Breast epithelium (tissue), 4 donors: Measurements from ENCODE around the gene NR3C1. TPM values are rescaled to one million over a fixed set of nuclear protein-coding genes. Genes with fewer than 3 reads are reported as not detected.

ENCODE experiments used
- DNase-seq, 2 donors: peaks; one replicate each; pipeline ENCODE4 v3.0.0-alpha.2; 2019; ENCODE audit warnings: low spot score in 2 of 2
- H3K27ac ChIP-seq, 2 donors: fragments of 200-600 bp; sonication (generic) in 1 of 2; one replicate each; pipeline ENCODE4 v1.5.1; 2016 to 2019; ENCODE audit warnings: mild to moderate bottlenecking in 1 of 2
- H3K27me3 ChIP-seq, 2 donors: fragments of 200-600 bp; sonication (generic) in 1 of 2; one replicate each; pipeline versions ENCODE4 v1.5.1 to v1.6.0; 2017 to 2019; ENCODE audit warnings: control low read depth in 1 of 2, mild to moderate bottlenecking in 1 of 2
- H3K36me3 ChIP-seq: fragments of 200-600 bp; one replicate; pipeline ENCODE4 v1.5.1; 2019
- H3K4me1 ChIP-seq, 2 donors: fragments of 200-600 bp; sonication (generic); one replicate each; pipeline ENCODE4 v1.5.1; 2016 to 2019; ENCODE audit warnings: control low read depth in 1 of 2
- H3K4me3 ChIP-seq, 3 donors: fragments of 200-600 bp; sonication (generic); 1 replicate in 2 of 3; 2 replicates in 1 of 3; pipeline ENCODE4 v1.5.1; 2016 to 2019; ENCODE audit warnings: mild to moderate bottlenecking in 3 of 3, moderate library complexity in 2 of 3
- H3K9me3 ChIP-seq, 2 donors: fragments of 200-600 bp; sonication (generic) in 1 of 2; one replicate each; pipeline ENCODE4 v1.5.1; 2016 to 2019; ENCODE audit warnings: control low read depth in 1 of 2
- CTCF ChIP-seq, 3 donors: fragments of 450-650 bp; IDR thresholded peaks; one replicate each; pipeline ENCODE4 v1.5.1; 2016 to 2017; ENCODE audit warnings: antibody characterized with exemption in 3 of 3, mild to moderate bottlenecking in 3 of 3, moderate library complexity in 3 of 3
- POLR2A ChIP-seq: fragments of 450-650 bp; IDR thresholded peaks from one replicate; pipeline ENCODE4 v1.6.1; 2016; ENCODE audit warnings: antibody characterized with exemption, mild to moderate bottlenecking, moderate library complexity
- POLR2AphosphoS5 ChIP-seq, 3 donors: sonication (generic); formaldehyde crosslinking; IDR thresholded peaks; one replicate each; pipeline ENCODE4 v1.6.1; 2017; ENCODE audit warnings: antibody characterized with exemption in 3 of 3
- intact Hi-C: fragments of 100-400 bp; cut with DNase I; formaldehyde crosslinking; loops from one replicate; pipeline ENCODE4 v1.15.1; 2023; ENCODE audit warnings: low total_unique reads
- total RNA-seq, 3 donors: library from RNA; depleted of rRNA; stranded (reverse); fragments of >200 nt; gene quantifications; one replicate each; pipeline ENCODE4 v1.1.0, GENCODE V29; 2016

NR3C1 gene
- total RNA-seq, 3 donors from 2014 or later = 51.1 to 122 (median 69.7) TPM

DNA sequence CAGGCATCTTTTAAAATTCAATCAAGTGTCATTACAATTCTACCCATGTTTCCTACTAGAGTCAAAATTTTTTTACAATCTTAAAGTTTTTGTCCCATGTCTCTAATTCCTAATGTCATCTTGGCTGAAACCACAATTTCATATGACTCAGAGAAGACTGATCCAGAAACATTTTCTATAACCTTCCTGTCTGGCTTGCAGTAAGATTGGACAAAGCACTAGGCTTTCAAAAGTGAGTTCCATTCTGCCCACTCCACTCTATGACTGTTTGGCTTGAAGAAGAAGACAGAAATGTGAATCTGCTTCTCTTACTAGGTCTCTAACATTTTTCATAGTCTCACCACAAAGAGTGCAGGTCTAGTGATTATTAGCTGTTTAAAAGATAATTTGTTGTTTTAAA, 88.8 kb downstream of the NR3C1 start:
- intact Hi-C loops = no loop called here

GRCh38 chr5:143314099-143314498, 89.4 kb downstream of the NR3C1 start:
- H3K4me1 ChIP-seq = peaks cover 0 to 8% of the 10 kb centered on the region in 2 donors
- no peak for DNase-seq
- H3K4me3 ChIP-seq = no peak overlapping the region
- intact Hi-C loops = no loop called here
- no peaks in the 10 kb centered on the region for H3K9me3 ChIP-seq
- H3K27me3 ChIP-seq = no peaks in the 10 kb centered on the region
- no peaks in the 10 kb centered on the region for H3K36me3 ChIP-seq
- TF ChIP-seq POLR2A (no peak), POLR2AphosphoS5 (IDR thresholded peaks at IDR 0.05) (no peak), CTCF (IDR thresholded peaks at IDR 0.05) (no peak)
- no peak overlapping the region for H3K27ac ChIP-seq

More for the DNA sequence above, 88.8 kb downstream of the NR3C1 start:
- H3K4me1 ChIP-seq = peaks cover 0 to 8% of the 10 kb centered on the region in 2 donors
- DNase-seq = no peak
- no peak for TF ChIP-seq POLR2AphosphoS5 (IDR thresholded peaks at IDR 0.05)
- no peak for TF ChIP-seq CTCF (IDR thresholded peaks at IDR 0.05)
- no peak for TF ChIP-seq POLR2A
- H3K27me3 ChIP-seq = no peaks in the 10 kb centered on the region
- H3K36me3 ChIP-seq = no peaks in the 10 kb centered on the region
- H3K4me3 ChIP-seq = no peak overlapping the region
- H3K27ac ChIP-seq = no peak overlapping the region
- H3K9me3 ChIP-seq = no peaks in the 10 kb centered on the region

- Histone ChIP-seq H3K27ac (no peak overlapping the region), H3K4me1 (peaks cover 0 to 8% of the 10 kb centered on the region in 2 donors)
Observed at GRCh38 chr5:143313298-143313852, 90.1 kb downstream of the NR3C1 start.

GRCh38 chr5:143312822-143313221, 90.7 kb downstream of the NR3C1 start:
- intact Hi-C loops = no loop called here
- DNase-seq = no peak
- Histone ChIP-seq H3K27me3 (no peaks in the 10 kb centered on the region), H3K4me3 (no peak overlapping the region), H3K4me1 (peaks cover 0 to 8% of the 10 kb centered on the region in 2 donors), H3K9me3 (no peaks in the 10 kb centered on the region), H3K27ac (no peak overlapping the region), H3K36me3 (no peaks in the 10 kb centered on the region)
- TF ChIP-seq CTCF (IDR thresholded peaks at IDR 0.05) = no peak
- no peak for TF ChIP-seq POLR2AphosphoS5 (IDR thresholded peaks at IDR 0.05)
- TF ChIP-seq POLR2A = no peak

More at GRCh38 chr5:143313298-143313852, 90.1 kb downstream of the NR3C1 start:
- Histone ChIP-seq H3K4me3 (no peak overlapping the region), H3K9me3 (no peaks in the 10 kb centered on the region), H3K27me3 (no peaks in the 10 kb centered on the region), H3K36me3 (no peaks in the 10 kb centered on the region)
- intact Hi-C loops = no loop called here
- TF ChIP-seq CTCF (IDR thresholded peaks at IDR 0.05) (no peak), POLR2AphosphoS5 (IDR thresholded peaks at IDR 0.05) (no peak), POLR2A (no peak)
- no peak for DNase-seq

DNA sequence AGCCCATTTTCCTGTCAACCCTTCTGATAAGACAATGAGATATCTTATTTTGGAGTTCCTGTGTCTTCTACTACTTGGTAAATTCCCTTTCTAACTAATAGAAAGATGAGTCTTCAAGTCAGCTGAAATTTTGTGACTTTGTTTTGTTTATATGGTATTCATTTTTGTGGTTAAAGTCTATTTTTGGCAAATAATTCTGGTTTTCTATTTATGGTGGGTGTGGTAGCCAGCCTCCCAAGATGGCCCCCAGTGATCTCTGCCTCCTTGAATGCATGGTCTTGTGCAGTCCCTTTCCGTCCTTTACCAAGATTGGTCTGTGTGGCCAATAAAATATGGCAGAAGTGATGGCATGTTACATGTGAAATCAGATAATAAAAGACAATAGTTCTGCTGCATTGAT, 91.5 kb downstream of the NR3C1 start:
- H3K36me3 ChIP-seq = no peaks in the 10 kb centered on the region
- H3K4me1 ChIP-seq = peaks cover 0 to 3% of the 10 kb centered on the region in 2 donors
- TF ChIP-seq POLR2AphosphoS5 (IDR thresholded peaks at IDR 0.05) (no peak), CTCF (IDR thresholded peaks at IDR 0.05) (no peak), POLR2A (no peak)
- no peaks in the 10 kb centered on the region for H3K27me3 ChIP-seq
- H3K9me3 ChIP-seq = no peaks in the 10 kb centered on the region
- no peak for DNase-seq
- intact Hi-C loops = no loop called here
- no peak overlapping the region for H3K27ac ChIP-seq
- H3K4me3 ChIP-seq = no peak overlapping the region
